ENCODE measurements around the gene RAPGEF1.

DNA sequence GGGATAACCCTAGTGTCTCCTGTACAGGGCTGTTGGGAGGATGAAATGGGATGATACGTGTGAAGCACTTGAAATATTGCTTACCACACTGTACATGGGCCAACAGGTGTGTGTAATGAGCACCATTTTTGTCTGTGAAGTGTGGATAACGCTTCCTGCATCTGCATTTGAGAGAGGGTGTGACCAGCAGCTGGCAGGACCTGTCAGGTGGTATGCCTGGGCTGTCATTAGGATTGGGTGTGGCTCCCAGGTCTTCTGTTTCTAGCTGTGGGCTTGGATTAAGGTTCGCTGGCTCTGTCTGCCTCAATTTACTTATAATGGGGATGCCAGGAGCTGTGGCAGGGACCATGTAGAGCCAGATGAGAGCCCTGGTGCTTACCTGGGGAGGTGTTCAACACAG is 120.2 kb downstream of the RAPGEF1 start:
- TF ChIP-seq, protein P1, sequence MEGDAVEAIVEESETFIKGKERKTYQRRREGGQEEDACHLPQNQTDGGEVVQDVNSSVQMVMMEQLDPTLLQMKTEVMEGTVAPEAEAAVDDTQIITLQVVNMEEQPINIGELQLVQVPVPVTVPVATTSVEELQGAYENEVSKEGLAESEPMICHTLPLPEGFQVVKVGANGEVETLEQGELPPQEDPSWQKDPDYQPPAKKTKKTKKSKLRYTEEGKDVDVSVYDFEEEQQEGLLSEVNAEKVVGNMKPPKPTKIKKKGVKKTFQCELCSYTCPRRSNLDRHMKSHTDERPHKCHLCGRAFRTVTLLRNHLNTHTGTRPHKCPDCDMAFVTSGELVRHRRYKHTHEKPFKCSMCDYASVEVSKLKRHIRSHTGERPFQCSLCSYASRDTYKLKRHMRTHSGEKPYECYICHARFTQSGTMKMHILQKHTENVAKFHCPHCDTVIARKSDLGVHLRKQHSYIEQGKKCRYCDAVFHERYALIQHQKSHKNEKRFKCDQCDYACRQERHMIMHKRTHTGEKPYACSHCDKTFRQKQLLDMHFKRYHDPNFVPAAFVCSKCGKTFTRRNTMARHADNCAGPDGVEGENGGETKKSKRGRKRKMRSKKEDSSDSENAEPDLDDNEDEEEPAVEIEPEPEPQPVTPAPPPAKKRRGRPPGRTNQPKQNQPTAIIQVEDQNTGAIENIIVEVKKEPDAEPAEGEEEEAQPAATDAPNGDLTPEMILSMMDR (IDR thresholded peaks at IDR 0.05; ENCODE audit: insufficient read depth, low read length) = no peak
- TF ChIP-seq, protein P2, sequence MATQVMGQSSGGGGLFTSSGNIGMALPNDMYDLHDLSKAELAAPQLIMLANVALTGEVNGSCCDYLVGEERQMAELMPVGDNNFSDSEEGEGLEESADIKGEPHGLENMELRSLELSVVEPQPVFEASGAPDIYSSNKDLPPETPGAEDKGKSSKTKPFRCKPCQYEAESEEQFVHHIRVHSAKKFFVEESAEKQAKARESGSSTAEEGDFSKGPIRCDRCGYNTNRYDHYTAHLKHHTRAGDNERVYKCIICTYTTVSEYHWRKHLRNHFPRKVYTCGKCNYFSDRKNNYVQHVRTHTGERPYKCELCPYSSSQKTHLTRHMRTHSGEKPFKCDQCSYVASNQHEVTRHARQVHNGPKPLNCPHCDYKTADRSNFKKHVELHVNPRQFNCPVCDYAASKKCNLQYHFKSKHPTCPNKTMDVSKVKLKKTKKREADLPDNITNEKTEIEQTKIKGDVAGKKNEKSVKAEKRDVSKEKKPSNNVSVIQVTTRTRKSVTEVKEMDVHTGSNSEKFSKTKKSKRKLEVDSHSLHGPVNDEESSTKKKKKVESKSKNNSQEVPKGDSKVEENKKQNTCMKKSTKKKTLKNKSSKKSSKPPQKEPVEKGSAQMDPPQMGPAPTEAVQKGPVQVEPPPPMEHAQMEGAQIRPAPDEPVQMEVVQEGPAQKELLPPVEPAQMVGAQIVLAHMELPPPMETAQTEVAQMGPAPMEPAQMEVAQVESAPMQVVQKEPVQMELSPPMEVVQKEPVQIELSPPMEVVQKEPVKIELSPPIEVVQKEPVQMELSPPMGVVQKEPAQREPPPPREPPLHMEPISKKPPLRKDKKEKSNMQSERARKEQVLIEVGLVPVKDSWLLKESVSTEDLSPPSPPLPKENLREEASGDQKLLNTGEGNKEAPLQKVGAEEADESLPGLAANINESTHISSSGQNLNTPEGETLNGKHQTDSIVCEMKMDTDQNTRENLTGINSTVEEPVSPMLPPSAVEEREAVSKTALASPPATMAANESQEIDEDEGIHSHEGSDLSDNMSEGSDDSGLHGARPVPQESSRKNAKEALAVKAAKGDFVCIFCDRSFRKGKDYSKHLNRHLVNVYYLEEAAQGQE (IDR thresholded peaks at IDR 0.05; ENCODE audit: insufficient replicate concordance, low read depth) = no peak
- TF ChIP-seq GABPA (IDR thresholded peaks at IDR 0.05; ENCODE audit: low read depth) (no peak), POLR2AphosphoS5 (IDR thresholded peaks at IDR 0.05; ENCODE audit: low read depth) (no peak), SPI1 (IDR thresholded peaks at IDR 0.05; ENCODE audit: borderline replicate concordance, low read depth) (no peak)
